Body of pancreas (tissue), 4 donors: Measurements from ENCODE around the gene CHMP4B.

Experiments
- POLR2A ChIP-seq, 3 donors: fragments of 450-650 bp; IDR thresholded peaks; one replicate each; pipeline ENCODE4 v1.6.1; 2016; ENCODE audit warnings: antibody characterized with exemption in 3 of 3, mild to moderate bottlenecking in 2 of 3
- TF ChIP-seq, protein P1 (sequence below), 7 experiments: fragments of 450-650 bp in 4 of 7; fragments of 200-600 bp in 3 of 7; sonication (generic) in 3 of 7; IDR thresholded peaks; one replicate each; pipeline ENCODE4 v1.5.1; 2016 to 2019; ENCODE audit warnings: antibody characterized with exemption in 7 of 7

DNA sequence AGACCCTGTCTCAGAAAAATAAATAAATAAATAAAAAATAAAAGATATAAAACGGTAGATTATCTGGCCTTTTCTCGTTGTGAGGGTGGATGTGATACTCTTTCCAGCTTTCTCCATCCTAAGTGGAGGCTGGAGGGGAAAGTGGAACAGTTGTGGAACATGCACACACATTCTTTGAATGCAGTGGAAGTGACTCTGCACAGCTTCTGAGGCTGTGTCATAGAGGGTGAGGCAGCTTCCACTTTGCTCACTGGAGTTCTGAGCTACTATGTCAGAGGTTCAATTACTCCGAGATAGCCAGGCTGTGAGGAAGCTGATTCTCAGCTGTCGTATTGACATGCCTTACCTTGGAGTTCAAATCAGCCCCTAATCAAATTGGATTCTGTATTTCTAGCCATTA lies 82.2 kb downstream of the CHMP4B start:
- no peak for TF ChIP-seq POLR2A (IDR thresholded peaks at IDR 0.05)
- TF ChIP-seq, protein P1, sequence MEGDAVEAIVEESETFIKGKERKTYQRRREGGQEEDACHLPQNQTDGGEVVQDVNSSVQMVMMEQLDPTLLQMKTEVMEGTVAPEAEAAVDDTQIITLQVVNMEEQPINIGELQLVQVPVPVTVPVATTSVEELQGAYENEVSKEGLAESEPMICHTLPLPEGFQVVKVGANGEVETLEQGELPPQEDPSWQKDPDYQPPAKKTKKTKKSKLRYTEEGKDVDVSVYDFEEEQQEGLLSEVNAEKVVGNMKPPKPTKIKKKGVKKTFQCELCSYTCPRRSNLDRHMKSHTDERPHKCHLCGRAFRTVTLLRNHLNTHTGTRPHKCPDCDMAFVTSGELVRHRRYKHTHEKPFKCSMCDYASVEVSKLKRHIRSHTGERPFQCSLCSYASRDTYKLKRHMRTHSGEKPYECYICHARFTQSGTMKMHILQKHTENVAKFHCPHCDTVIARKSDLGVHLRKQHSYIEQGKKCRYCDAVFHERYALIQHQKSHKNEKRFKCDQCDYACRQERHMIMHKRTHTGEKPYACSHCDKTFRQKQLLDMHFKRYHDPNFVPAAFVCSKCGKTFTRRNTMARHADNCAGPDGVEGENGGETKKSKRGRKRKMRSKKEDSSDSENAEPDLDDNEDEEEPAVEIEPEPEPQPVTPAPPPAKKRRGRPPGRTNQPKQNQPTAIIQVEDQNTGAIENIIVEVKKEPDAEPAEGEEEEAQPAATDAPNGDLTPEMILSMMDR (IDR thresholded peaks at IDR 0.05): no peak
